Jurkat, Clone E6-1 (cell line): ENCODE results near the gene EML6.
A peak's percentile ranks its signal among the peaks of the same experiment; 100 is the strongest.

Experiments
- DNase-seq: peaks from one replicate; pipeline ENCODE4 v3.0.0-alpha.2; 2011; ENCODE audit warnings: low read depth, low spot score
- H3K4me3 ChIP-seq: 2 replicates; pipeline ENCODE4 v1.5.1; 2011; ENCODE audit warnings: mild to moderate bottlenecking, low read length, control low read depth, moderate library complexity

Gene EML6

GRCh38 chr2:54783349-54783748, 59.9 kb downstream of the EML6 start:
- no peak overlapping the region for H3K4me3 ChIP-seq
- DNase-seq, result no peak

GRCh38 chr2:54787270-54787669, 63.8 kb downstream of the EML6 start:
- DNase-seq, result no peak
- no peak overlapping the region for H3K4me3 ChIP-seq

GRCh38 chr2:54787755-54788366, 64.4 kb downstream of the EML6 start:
- DNase-seq, result no peak
- no peak overlapping the region for H3K4me3 ChIP-seq

- H3K4me3 ChIP-seq, result no peak overlapping the region
- no peak for DNase-seq
Measured at GRCh38 chr2:54789878-54790277, 66.4 kb downstream of the EML6 start.

- no peak overlapping the region for H3K4me3 ChIP-seq
- DNase-seq, result no peak
Measured at GRCh38 chr2:54791831-54792230, 68.4 kb downstream of the EML6 start.

- H3K4me3 ChIP-seq, result no peak overlapping the region
- no peak for DNase-seq
Measured at GRCh38 chr2:54797307-54797706, 73.8 kb downstream of the EML6 start.

- no peak for DNase-seq
- H3K4me3 ChIP-seq, result no peak overlapping the region
Measured at GRCh38 chr2:54801352-54801751, 77.9 kb downstream of the EML6 start.

- DNase-seq, result peak; percentile 45
- no peak overlapping the region for H3K4me3 ChIP-seq
Measured at GRCh38 chr2:54803783-54804751, 80.6 kb downstream of the EML6 start.

GRCh38 chr2:54805255-54805654, 81.8 kb downstream of the EML6 start:
- no peak overlapping the region for H3K4me3 ChIP-seq
- no peak for DNase-seq

GRCh38 chr2:54806975-54807374, 83.5 kb downstream of the EML6 start:
- DNase-seq, result no peak
- no peak overlapping the region for H3K4me3 ChIP-seq

- DNase-seq, result no peak
- H3K4me3 ChIP-seq, result no peak overlapping the region
Measured at GRCh38 chr2:54808661-54809060, 85.2 kb downstream of the EML6 start.

GRCh38 chr2:54809819-54810218, 86.4 kb downstream of the EML6 start:
- no peak for DNase-seq
- no peak overlapping the region for H3K4me3 ChIP-seq

GRCh38 chr2:54810246-54810645, 86.8 kb downstream of the EML6 start:
- no peak overlapping the region for H3K4me3 ChIP-seq
- no peak for DNase-seq

GRCh38 chr2:54813584-54813983, 90.1 kb downstream of the EML6 start:
- no peak overlapping the region for H3K4me3 ChIP-seq
- DNase-seq, result no peak

GRCh38 chr2:54814389-54815147, 91.1 kb downstream of the EML6 start:
- H3K4me3 ChIP-seq, result no peak overlapping the region
- DNase-seq, result no peak

GRCh38 chr2:54815148-54815539, 91.7 kb downstream of the EML6 start:
- H3K4me3 ChIP-seq, result no peak overlapping the region
- DNase-seq, result no peak

- H3K4me3 ChIP-seq, result no peak overlapping the region
- DNase-seq, result no peak
Measured at GRCh38 chr2:54818226-54818625, 94.8 kb downstream of the EML6 start.

- DNase-seq, result no peak
- H3K4me3 ChIP-seq, result no peak overlapping the region
Measured at GRCh38 chr2:54820558-54820957, 97.1 kb downstream of the EML6 start.

- H3K4me3 ChIP-seq, result no peak overlapping the region
- no peak for DNase-seq
Measured at GRCh38 chr2:54824567-54824966, 101.1 kb downstream of the EML6 start.

- H3K4me3 ChIP-seq, result no peak overlapping the region
- no peak for DNase-seq
Measured at GRCh38 chr2:54830546-54830945, 107.1 kb downstream of the EML6 start.
